Uterus (tissue), 2 donors: Measurements from ENCODE around the gene C4BPB.

ENCODE experiments used
- POLR2A ChIP-seq, 2 donors: fragments of 450-650 bp; IDR thresholded peaks; one replicate each; pipeline ENCODE4 v1.6.1; 2016; ENCODE audit warnings: antibody characterized with exemption in 2 of 2, mild to moderate bottlenecking in 1 of 2, moderate library complexity in 1 of 2
- TF ChIP-seq, protein P1 (sequence below), 4 experiments: fragments of 200-600 bp in 2 of 4; fragments of 450-650 bp in 2 of 4; sonication (generic) in 2 of 4; IDR thresholded peaks; one replicate each; pipeline ENCODE4 v1.5.1; 2016 to 2019; ENCODE audit warnings: antibody characterized with exemption in 4 of 4, mild to moderate bottlenecking in 2 of 4, moderate library complexity in 1 of 4

- TF ChIP-seq, protein P1, sequence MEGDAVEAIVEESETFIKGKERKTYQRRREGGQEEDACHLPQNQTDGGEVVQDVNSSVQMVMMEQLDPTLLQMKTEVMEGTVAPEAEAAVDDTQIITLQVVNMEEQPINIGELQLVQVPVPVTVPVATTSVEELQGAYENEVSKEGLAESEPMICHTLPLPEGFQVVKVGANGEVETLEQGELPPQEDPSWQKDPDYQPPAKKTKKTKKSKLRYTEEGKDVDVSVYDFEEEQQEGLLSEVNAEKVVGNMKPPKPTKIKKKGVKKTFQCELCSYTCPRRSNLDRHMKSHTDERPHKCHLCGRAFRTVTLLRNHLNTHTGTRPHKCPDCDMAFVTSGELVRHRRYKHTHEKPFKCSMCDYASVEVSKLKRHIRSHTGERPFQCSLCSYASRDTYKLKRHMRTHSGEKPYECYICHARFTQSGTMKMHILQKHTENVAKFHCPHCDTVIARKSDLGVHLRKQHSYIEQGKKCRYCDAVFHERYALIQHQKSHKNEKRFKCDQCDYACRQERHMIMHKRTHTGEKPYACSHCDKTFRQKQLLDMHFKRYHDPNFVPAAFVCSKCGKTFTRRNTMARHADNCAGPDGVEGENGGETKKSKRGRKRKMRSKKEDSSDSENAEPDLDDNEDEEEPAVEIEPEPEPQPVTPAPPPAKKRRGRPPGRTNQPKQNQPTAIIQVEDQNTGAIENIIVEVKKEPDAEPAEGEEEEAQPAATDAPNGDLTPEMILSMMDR (IDR thresholded peaks at IDR 0.05) = no peak
- no peak for TF ChIP-seq POLR2A (IDR thresholded peaks at IDR 0.05)
These were observed 2.8 kb upstream of the C4BPB start for GRCh38 chr1:207085887-207086286.
